22Rv1 (cell line): ENCODE measurements around the gene MAP3K5.

Experiments
- ZFX ChIP-seq: fragments of 450-650 bp; IDR thresholded peaks from 2 replicates; pipeline ENCODE4 v1.6.1; 2017; ENCODE audit warnings: antibody characterized with exemption, borderline replicate concordance
- TF ChIP-seq, protein P1 (sequence below): fragments of 450-650 bp; IDR thresholded peaks from 2 replicates; pipeline ENCODE4 v1.5.1; 2017; ENCODE audit warnings: mild to moderate bottlenecking

DNA sequence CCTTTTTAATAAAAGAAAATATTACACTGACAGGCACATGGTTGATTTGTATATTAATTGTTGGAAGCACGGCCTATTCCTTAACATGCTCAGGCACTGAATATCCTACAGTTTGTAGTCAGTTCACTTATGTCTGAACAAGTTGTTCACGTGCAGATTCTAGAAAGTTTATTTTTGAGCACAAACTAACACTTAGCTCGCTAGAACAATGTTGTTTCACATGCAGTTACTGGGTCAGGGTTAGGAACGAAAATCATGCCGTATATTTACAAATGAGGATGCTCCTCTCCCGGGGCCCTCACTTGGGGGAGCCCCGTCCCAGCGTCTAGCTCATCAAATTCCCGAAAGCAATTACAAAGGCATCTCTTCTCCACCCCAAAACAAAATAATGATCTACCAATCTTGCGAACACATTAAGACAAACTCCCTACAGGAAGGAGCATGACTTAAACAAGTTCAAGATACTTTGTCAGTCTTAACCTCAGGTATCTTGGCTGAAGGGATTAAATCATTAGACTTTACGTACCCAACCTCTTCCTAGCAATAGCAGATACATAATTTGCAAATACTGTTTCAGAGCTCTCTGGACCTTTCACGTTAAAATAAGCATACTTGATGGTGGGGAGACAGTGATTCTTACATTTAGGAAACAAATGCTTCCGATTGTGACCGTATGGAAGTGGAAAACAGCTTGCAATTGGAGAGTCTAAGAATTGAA is 243.5 kb downstream of the MAP3K5 start:
- TF ChIP-seq, protein P1, sequence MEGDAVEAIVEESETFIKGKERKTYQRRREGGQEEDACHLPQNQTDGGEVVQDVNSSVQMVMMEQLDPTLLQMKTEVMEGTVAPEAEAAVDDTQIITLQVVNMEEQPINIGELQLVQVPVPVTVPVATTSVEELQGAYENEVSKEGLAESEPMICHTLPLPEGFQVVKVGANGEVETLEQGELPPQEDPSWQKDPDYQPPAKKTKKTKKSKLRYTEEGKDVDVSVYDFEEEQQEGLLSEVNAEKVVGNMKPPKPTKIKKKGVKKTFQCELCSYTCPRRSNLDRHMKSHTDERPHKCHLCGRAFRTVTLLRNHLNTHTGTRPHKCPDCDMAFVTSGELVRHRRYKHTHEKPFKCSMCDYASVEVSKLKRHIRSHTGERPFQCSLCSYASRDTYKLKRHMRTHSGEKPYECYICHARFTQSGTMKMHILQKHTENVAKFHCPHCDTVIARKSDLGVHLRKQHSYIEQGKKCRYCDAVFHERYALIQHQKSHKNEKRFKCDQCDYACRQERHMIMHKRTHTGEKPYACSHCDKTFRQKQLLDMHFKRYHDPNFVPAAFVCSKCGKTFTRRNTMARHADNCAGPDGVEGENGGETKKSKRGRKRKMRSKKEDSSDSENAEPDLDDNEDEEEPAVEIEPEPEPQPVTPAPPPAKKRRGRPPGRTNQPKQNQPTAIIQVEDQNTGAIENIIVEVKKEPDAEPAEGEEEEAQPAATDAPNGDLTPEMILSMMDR: no peak
- no peak for TF ChIP-seq ZFX
